ENCODE data around the gene RAPGEF4.

Gene RAPGEF4

GRCh38 chr2:172972005-172972619, 236.5 kb downstream of the RAPGEF4 start:
- H3K9me3 ChIP-seq (ENCODE audit: insufficient read depth, low read length, severe bottlenecking): no peaks in the 10 kb centered on the region
- TF ChIP-seq CTCF (IDR thresholded peaks at IDR 0.05; ENCODE audit: borderline replicate concordance, extremely low read depth, low read length, poor library complexity, severe bottlenecking) (peak; percentile 78), EZH2 (IDR thresholded peaks at IDR 0.05; ENCODE audit: borderline replicate concordance, low read depth, low read length, severe bottlenecking) (no peak)
- H3K4me1 ChIP-seq (ENCODE audit: insufficient read depth, low read length): peaks cover 28% of the 10 kb centered on the region
- peaks cover 5% of the 10 kb centered on the region for H3K27me3 ChIP-seq (ENCODE audit: insufficient read depth, low read length, poor library complexity)
- H3K4me3 ChIP-seq (ENCODE audit: low read depth in 1 of 2, low read length in 2 of 2): no peak overlapping the region
- no peaks in the 10 kb centered on the region for H4K20me1 ChIP-seq (ENCODE audit: insufficient read depth, low read length)
- H2AFZ ChIP-seq (ENCODE audit: low read depth, low read length): no peak overlapping the region
- H3K4me2 ChIP-seq (ENCODE audit: insufficient read depth, low read length): no peak overlapping the region
- H3K27ac ChIP-seq (ENCODE audit: low read length): peak overlapping the region; percentile 75; the same call in 1 of the 2 replicates
- ATAC-seq (ENCODE audit: insufficient read depth, low read depth): peak; percentile 70
- peak; percentile 59 for DNase-seq
- H3K9ac ChIP-seq (ENCODE audit: low read depth, low read length): no peak overlapping the region
- H3K79me2 ChIP-seq (ENCODE audit: insufficient read depth, low read length): no peaks in the 10 kb centered on the region
- no peaks in the 10 kb centered on the region for H3K36me3 ChIP-seq (ENCODE audit: insufficient read depth, low read length)

GRCh38 chr2:172974762-172975161, 239.1 kb downstream of the RAPGEF4 start:
- no peaks in the 10 kb centered on the region for H4K20me1 ChIP-seq (ENCODE audit: insufficient read depth, low read length)
- no peaks in the 10 kb centered on the region for H3K9me3 ChIP-seq (ENCODE audit: insufficient read depth, low read length, severe bottlenecking)
- no peaks in the 10 kb centered on the region for H3K79me2 ChIP-seq (ENCODE audit: insufficient read depth, low read length)
- TF ChIP-seq EZH2 (IDR thresholded peaks at IDR 0.05; ENCODE audit: borderline replicate concordance, low read depth, low read length, severe bottlenecking) (no peak), CTCF (IDR thresholded peaks at IDR 0.05; ENCODE audit: borderline replicate concordance, extremely low read depth, low read length, poor library complexity, severe bottlenecking) (no peak)
- no peaks in the 10 kb centered on the region for H3K36me3 ChIP-seq (ENCODE audit: insufficient read depth, low read length)
- no peak overlapping the region for H3K4me3 ChIP-seq (ENCODE audit: low read depth in 1 of 2, low read length in 2 of 2)
- no peak overlapping the region for H3K9ac ChIP-seq (ENCODE audit: low read depth, low read length)
- no peak overlapping the region for H3K4me2 ChIP-seq (ENCODE audit: insufficient read depth, low read length)
- H3K4me1 ChIP-seq (ENCODE audit: insufficient read depth, low read length): peaks cover 21% of the 10 kb centered on the region
- H2AFZ ChIP-seq (ENCODE audit: low read depth, low read length): no peak overlapping the region
- ATAC-seq (ENCODE audit: insufficient read depth, low read depth): no peak
- no peak overlapping the region for H3K27ac ChIP-seq (ENCODE audit: low read length)
- DNase-seq: no peak
- H3K27me3 ChIP-seq (ENCODE audit: insufficient read depth, low read length, poor library complexity): peaks cover 5% of the 10 kb centered on the region

- ATAC-seq (ENCODE audit: insufficient read depth, low read depth): no peak
- TF ChIP-seq CTCF (IDR thresholded peaks at IDR 0.05; ENCODE audit: borderline replicate concordance, extremely low read depth, low read length, poor library complexity, severe bottlenecking) (no peak), EZH2 (IDR thresholded peaks at IDR 0.05; ENCODE audit: borderline replicate concordance, low read depth, low read length, severe bottlenecking) (no peak)
- H2AFZ ChIP-seq (ENCODE audit: low read depth, low read length): no peak overlapping the region
- no peak overlapping the region for H3K9ac ChIP-seq (ENCODE audit: low read depth, low read length)
- peaks cover 7% of the 10 kb centered on the region for H3K4me1 ChIP-seq (ENCODE audit: insufficient read depth, low read length)
- H4K20me1 ChIP-seq (ENCODE audit: insufficient read depth, low read length): no peaks in the 10 kb centered on the region
- H3K4me3 ChIP-seq (ENCODE audit: low read depth in 1 of 2, low read length in 2 of 2): no peak overlapping the region
- H3K27me3 ChIP-seq (ENCODE audit: insufficient read depth, low read length, poor library complexity): peaks cover 5% of the 10 kb centered on the region
- no peaks in the 10 kb centered on the region for H3K36me3 ChIP-seq (ENCODE audit: insufficient read depth, low read length)
- H3K9me3 ChIP-seq (ENCODE audit: insufficient read depth, low read length, severe bottlenecking): no peaks in the 10 kb centered on the region
- no peak overlapping the region for H3K4me2 ChIP-seq (ENCODE audit: insufficient read depth, low read length)
- no peak for DNase-seq
- no peak overlapping the region for H3K27ac ChIP-seq (ENCODE audit: low read length)
- no peaks in the 10 kb centered on the region for H3K79me2 ChIP-seq (ENCODE audit: insufficient read depth, low read length)
These were observed 240.5 kb downstream of the RAPGEF4 start for GRCh38 chr2:172976116-172976515.

Data from DND-41 (cell line).